ENCODE measurements around the gene ARID1B. TPM values are rescaled to one million over a fixed set of nuclear protein-coding genes. Genes with fewer than 3 reads are reported as not detected.

The ARID1B gene
- total RNA-seq, 1 donor from 2014 or later: 75.4 TPM

GRCh38 chr6:157035546-157035945 is 258.4 kb downstream of the ARID1B start:
- Histone ChIP-seq H4K20me1 (ENCODE audit: insufficient read depth, low read length) (peaks cover 20% of the 10 kb centered on the region), H3K4me3 (ENCODE audit: insufficient read depth, low read depth, low read length) (no peak overlapping the region), H3K79me2 (ENCODE audit: insufficient read depth, low read length) (peaks cover 62% of the 10 kb centered on the region), H3K36me3 (ENCODE audit: insufficient read depth, low read length) (no peaks in the 10 kb centered on the region), H2AFZ (ENCODE audit: low read depth, low read length) (no peak overlapping the region), H3K9me3 (ENCODE audit: insufficient read depth, low read depth, low read length) (no peaks in the 10 kb centered on the region), H3K4me2 (ENCODE audit: low read length) (no peak overlapping the region), H3K27me3 (ENCODE audit: insufficient read depth, low read length) (no peaks in the 10 kb centered on the region), H3K27ac (ENCODE audit: low read depth, low read length) (no peak overlapping the region), H3K4me1 (ENCODE audit: insufficient read depth, low read length) (no peaks in the 10 kb centered on the region), H3K9ac (ENCODE audit: low read length) (no peak overlapping the region)
- no peak for FAIRE-seq
- no peak for TF ChIP-seq EZH2 (IDR thresholded peaks at IDR 0.05; ENCODE audit: insufficient read depth, low read length)
- TF ChIP-seq, protein P1, sequence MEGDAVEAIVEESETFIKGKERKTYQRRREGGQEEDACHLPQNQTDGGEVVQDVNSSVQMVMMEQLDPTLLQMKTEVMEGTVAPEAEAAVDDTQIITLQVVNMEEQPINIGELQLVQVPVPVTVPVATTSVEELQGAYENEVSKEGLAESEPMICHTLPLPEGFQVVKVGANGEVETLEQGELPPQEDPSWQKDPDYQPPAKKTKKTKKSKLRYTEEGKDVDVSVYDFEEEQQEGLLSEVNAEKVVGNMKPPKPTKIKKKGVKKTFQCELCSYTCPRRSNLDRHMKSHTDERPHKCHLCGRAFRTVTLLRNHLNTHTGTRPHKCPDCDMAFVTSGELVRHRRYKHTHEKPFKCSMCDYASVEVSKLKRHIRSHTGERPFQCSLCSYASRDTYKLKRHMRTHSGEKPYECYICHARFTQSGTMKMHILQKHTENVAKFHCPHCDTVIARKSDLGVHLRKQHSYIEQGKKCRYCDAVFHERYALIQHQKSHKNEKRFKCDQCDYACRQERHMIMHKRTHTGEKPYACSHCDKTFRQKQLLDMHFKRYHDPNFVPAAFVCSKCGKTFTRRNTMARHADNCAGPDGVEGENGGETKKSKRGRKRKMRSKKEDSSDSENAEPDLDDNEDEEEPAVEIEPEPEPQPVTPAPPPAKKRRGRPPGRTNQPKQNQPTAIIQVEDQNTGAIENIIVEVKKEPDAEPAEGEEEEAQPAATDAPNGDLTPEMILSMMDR (IDR thresholded peaks at IDR 0.05; ENCODE audit: insufficient read depth, low read depth, low read length): no peak
- Mint-ChIP-seq H3K4me3 (ENCODE audit: unreplicated experiment) (no peak overlapping the region), H3K9me3 (ENCODE audit: unreplicated experiment) (no peaks in the 10 kb centered on the region), H3K36me3 (ENCODE audit: low read depth, unreplicated experiment) (no peaks in the 10 kb centered on the region), H3K27ac (ENCODE audit: unreplicated experiment) (no peak overlapping the region), H3K27me3 (ENCODE audit: low read depth, unreplicated experiment) (no peaks in the 10 kb centered on the region), H3K4me1 (ENCODE audit: low read depth, unreplicated experiment) (peaks cover 18% of the 10 kb centered on the region)
- no peak for DNase-seq (ENCODE audit: low read depth)

DNA sequence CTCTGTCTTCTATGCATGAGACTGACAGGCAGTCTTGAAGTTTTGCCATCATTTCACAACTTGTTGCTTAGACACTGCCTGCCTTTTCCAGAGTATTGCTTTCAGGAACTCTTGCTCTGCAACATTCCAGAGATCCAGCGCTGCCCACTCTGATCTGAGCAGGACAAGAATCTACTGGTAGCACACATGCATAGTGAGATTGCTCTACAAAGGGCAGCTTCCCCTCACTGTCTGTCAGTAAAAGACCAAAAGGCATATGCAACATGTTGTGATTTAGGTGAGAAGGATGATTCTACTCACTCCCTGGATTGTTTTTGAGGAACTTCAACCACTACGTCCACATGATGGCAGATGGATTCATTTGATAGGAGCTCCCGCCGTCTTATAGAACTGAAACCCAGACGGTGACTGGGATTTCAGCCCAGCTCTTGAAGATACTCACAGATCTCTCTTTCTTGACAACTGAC is 259.1 kb downstream of the ARID1B start:
- no peaks in the 10 kb centered on the region for H3K27me3 Mint-ChIP-seq (ENCODE audit: low read depth, unreplicated experiment)
- no peaks in the 10 kb centered on the region for H3K9me3 Mint-ChIP-seq (ENCODE audit: unreplicated experiment)
- H3K36me3 Mint-ChIP-seq (ENCODE audit: low read depth, unreplicated experiment): no peaks in the 10 kb centered on the region
- H3K4me2 ChIP-seq (ENCODE audit: low read length): no peak overlapping the region
- no peaks in the 10 kb centered on the region for H3K27me3 ChIP-seq (ENCODE audit: insufficient read depth, low read length)
- peaks cover 20% of the 10 kb centered on the region for H4K20me1 ChIP-seq (ENCODE audit: insufficient read depth, low read length)
- no peak overlapping the region for H3K4me3 ChIP-seq (ENCODE audit: insufficient read depth, low read depth, low read length)
- no peak for FAIRE-seq
- H3K9me3 ChIP-seq (ENCODE audit: insufficient read depth, low read depth, low read length): no peaks in the 10 kb centered on the region
- no peaks in the 10 kb centered on the region for H3K4me1 ChIP-seq (ENCODE audit: insufficient read depth, low read length)
- H3K27ac Mint-ChIP-seq (ENCODE audit: unreplicated experiment): no peak overlapping the region
- DNase-seq (ENCODE audit: low read depth): peak; percentile 43
- no peak overlapping the region for H3K9ac ChIP-seq (ENCODE audit: low read length)
- H3K36me3 ChIP-seq (ENCODE audit: insufficient read depth, low read length): no peaks in the 10 kb centered on the region
- peaks cover 56% of the 10 kb centered on the region for H3K79me2 ChIP-seq (ENCODE audit: insufficient read depth, low read length)
- no peak overlapping the region for H2AFZ ChIP-seq (ENCODE audit: low read depth, low read length)
- no peak for TF ChIP-seq EZH2 (IDR thresholded peaks at IDR 0.05; ENCODE audit: insufficient read depth, low read length)
- TF ChIP-seq, protein P1 (IDR thresholded peaks at IDR 0.05; ENCODE audit: insufficient read depth, low read depth, low read length): no peak
- peaks cover 18% of the 10 kb centered on the region for H3K4me1 Mint-ChIP-seq (ENCODE audit: low read depth, unreplicated experiment)
- H3K27ac ChIP-seq (ENCODE audit: low read depth, low read length): no peak overlapping the region
- H3K4me3 Mint-ChIP-seq (ENCODE audit: unreplicated experiment): no peak overlapping the region

DNA sequence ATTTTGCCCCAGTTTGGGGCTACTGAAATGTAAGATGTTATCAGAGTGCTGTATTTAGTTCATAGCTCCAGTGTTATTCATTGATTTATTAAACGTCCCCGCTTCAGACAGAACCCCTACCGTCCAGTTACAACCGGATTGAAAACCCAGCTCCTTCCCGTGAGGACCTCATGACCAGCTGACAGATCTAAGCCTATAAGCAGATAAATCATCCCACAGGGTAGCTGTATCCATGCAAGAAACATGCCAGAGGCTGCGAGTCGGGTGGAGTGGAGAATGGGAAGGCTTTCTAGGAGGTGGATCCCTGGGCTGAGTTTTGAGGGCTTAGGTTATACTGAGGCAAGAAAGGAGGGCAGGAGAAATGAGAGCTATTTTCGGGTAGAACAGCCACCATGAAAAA is 260.0 kb downstream of the ARID1B start:
- H3K4me2 ChIP-seq (ENCODE audit: low read length): no peak overlapping the region
- Mint-ChIP-seq H3K36me3 (ENCODE audit: low read depth, unreplicated experiment) (peaks cover 2% of the 10 kb centered on the region), H3K9me3 (ENCODE audit: unreplicated experiment) (no peaks in the 10 kb centered on the region), H3K4me3 (ENCODE audit: unreplicated experiment) (no peak overlapping the region), H3K27me3 (ENCODE audit: low read depth, unreplicated experiment) (no peaks in the 10 kb centered on the region), H3K4me1 (ENCODE audit: low read depth, unreplicated experiment) (peaks cover 18% of the 10 kb centered on the region), H3K27ac (ENCODE audit: unreplicated experiment) (no peak overlapping the region)
- peaks cover 53% of the 10 kb centered on the region for H3K79me2 ChIP-seq (ENCODE audit: insufficient read depth, low read length)
- peaks cover 20% of the 10 kb centered on the region for H4K20me1 ChIP-seq (ENCODE audit: insufficient read depth, low read length)
- no peak overlapping the region for H2AFZ ChIP-seq (ENCODE audit: low read depth, low read length)
- H3K36me3 ChIP-seq (ENCODE audit: insufficient read depth, low read length): no peaks in the 10 kb centered on the region
- DNase-seq (ENCODE audit: low read depth) (no peak), FAIRE-seq (no peak)
- no peaks in the 10 kb centered on the region for H3K4me1 ChIP-seq (ENCODE audit: insufficient read depth, low read length)
- H3K9me3 ChIP-seq (ENCODE audit: insufficient read depth, low read depth, low read length): no peaks in the 10 kb centered on the region
- no peak overlapping the region for H3K9ac ChIP-seq (ENCODE audit: low read length)
- H3K4me3 ChIP-seq (ENCODE audit: insufficient read depth, low read depth, low read length): no peak overlapping the region
- no peak overlapping the region for H3K27ac ChIP-seq (ENCODE audit: low read depth, low read length)
- TF ChIP-seq EZH2 (IDR thresholded peaks at IDR 0.05; ENCODE audit: insufficient read depth, low read length): no peak
- TF ChIP-seq, protein P1 (IDR thresholded peaks at IDR 0.05; ENCODE audit: insufficient read depth, low read depth, low read length): no peak
- H3K27me3 ChIP-seq (ENCODE audit: insufficient read depth, low read length): no peaks in the 10 kb centered on the region

All from astrocyte (in vitro differentiated cells and primary cell).